A549 (cell line): Measurements from ENCODE around the gene TM6SF1.

Experiments used
- CEBPB ChIP-seq, 2 experiments: fragments of >200 bp in 1 of 2; sonication (Bioruptor Twin) in 1 of 2; formaldehyde crosslinking in 1 of 2; IDR thresholded peaks; 2 replicates each; pipeline ENCODE4 v1.6.1; 2012 to 2016
- CHD4 ChIP-seq: fragments of 200-600 bp; sonication (generic); IDR thresholded peaks from 2 replicates; pipeline ENCODE4 v1.6.1; 2016; ENCODE audit warnings: antibody characterized with exemption, mild to moderate bottlenecking, borderline replicate concordance
- CTCF ChIP-seq: fragments of >200 bp; sonication (Bioruptor Twin); formaldehyde crosslinking; IDR thresholded peaks from 3 replicates; pipeline ENCODE4 v1.5.1; 2016
- FOSB ChIP-seq: fragments of 250-450 bp; sonication (Bioruptor Pico); IDR thresholded peaks from 2 replicates; pipeline ENCODE4 v1.5.0; 2020; ENCODE audit warnings: mild to moderate bottlenecking, moderate library complexity
- JUN ChIP-seq, 2 experiments: fragments of >200 bp; sonication (Bioruptor Twin); formaldehyde crosslinking; IDR thresholded peaks; 2 replicates in 1 of 2; 3 replicates in 1 of 2; pipeline ENCODE4 v1.6.1; 2016 to 2017
- JUNB ChIP-seq: fragments of >200 bp; sonication (Bioruptor Twin); formaldehyde crosslinking; IDR thresholded peaks from 2 replicates; pipeline ENCODE4 v1.6.1; 2016
- MAX ChIP-seq: IDR thresholded peaks from 2 replicates; pipeline ENCODE4 v1.6.1; 2012
- MAZ ChIP-seq: fragments of 150-350 bp; IDR thresholded peaks from 2 replicates; pipeline ENCODE4 v1.6.1; 2014; ENCODE audit warnings: antibody characterized with exemption, low read depth, low read length, borderline replicate concordance
- NR3C1 ChIP-seq: fragments of >200 bp; sonication (Bioruptor Twin); formaldehyde crosslinking; IDR thresholded peaks from 3 replicates; pipeline ENCODE4 v1.6.1; 2017
- POLR2A ChIP-seq: IDR thresholded peaks from 2 replicates; pipeline ENCODE4 v1.6.1; 2012; ENCODE audit warnings: mild to moderate bottlenecking, low read length
- RAD21 ChIP-seq, 2 experiments: fragments of >200 bp in 1 of 2; sonication (Bioruptor Twin) in 1 of 2; formaldehyde crosslinking in 1 of 2; IDR thresholded peaks in 1 of 2; conservative IDR thresholded peaks in 1 of 2; 2 replicates in 1 of 2; 3 replicates in 1 of 2; pipeline ENCODE4 v1.6.1; 2012 to 2018; ENCODE audit warnings: inconsistent platforms in 1 of 2
- RARB ChIP-seq: fragments of 250-450 bp; sonication (Bioruptor Pico); IDR thresholded peaks from 2 replicates; pipeline ENCODE4 v1.8.0; 2021; ENCODE audit warnings: mild to moderate bottlenecking, moderate library complexity
- RCOR1 ChIP-seq: fragments of 150-350 bp; IDR thresholded peaks from 2 replicates; pipeline ENCODE4 v1.6.1; 2014; ENCODE audit warnings: antibody characterized with exemption, low read length, low read depth

- TF ChIP-seq CEBPB (IDR thresholded peaks at IDR 0.05) = no peak
- TF ChIP-seq CHD4 = no peak
- TF ChIP-seq RAD21 (conservative IDR thresholded peaks at IDR 0.05 in 1 of 2, IDR thresholded peaks at IDR 0.05 in 1 of 2) = no peak
- TF ChIP-seq NR3C1 = no peak
- TF ChIP-seq CTCF = no peak
- TF ChIP-seq MAZ = no peak
- TF ChIP-seq MAX = no peak
- TF ChIP-seq POLR2A = no peak
- no peak for TF ChIP-seq FOSB (CRISPR knock-in tag)
- TF ChIP-seq RCOR1 = no peak
- no peak for TF ChIP-seq RARB (CRISPR knock-in tag)
- TF ChIP-seq JUNB = no peak
- TF ChIP-seq JUN (IDR thresholded peaks at IDR 0.05) = no peak
Observed at GRCh38 chr15:83111149-83111548, 3.7 kb downstream of the TM6SF1 start.
